ENCODE measurements around the gene LRRC9.
"Not testable (repeated sequence)": the region's sequence is repeated elsewhere in the genome, so short reads cannot be mapped to it uniquely, and the experiment has no call there.

The LRRC9 gene

GRCh38 chr14:59936145-59936544 is 16.2 kb downstream of the LRRC9 start:
- TF ChIP-seq CTCF (IDR thresholded peaks at IDR 0.05; ENCODE audit: control extremely low read depth, extremely low read depth, low read depth, missing control alignments) = no peak
- ChIA-PET CTCF (interaction anchor here (0.8 to 1.8 kb wide), 3 partner anchors 12 to 1302 kb away, joined by 3 to 8 read pairs (median 5); no protein-coding TSS in a partner anchor), POLR2A (no interaction called here)
- no peak for DNase-seq (ENCODE audit: extremely low spot score)

GRCh38 chr14:59939828-59940227 is 19.9 kb downstream of the LRRC9 start:
- no peak for DNase-seq (ENCODE audit: extremely low spot score)
- ChIA-PET POLR2A (no interaction called here), CTCF (interaction anchor here (1.4 kb wide), 1 partner anchor 16 kb away, joined by 3 read pairs; no protein-coding TSS in a partner anchor)
- no peak for TF ChIP-seq CTCF (IDR thresholded peaks at IDR 0.05; ENCODE audit: control extremely low read depth, extremely low read depth, low read depth, missing control alignments)

GRCh38 chr14:59942296-59942862 is 22.4 kb downstream of the LRRC9 start:
- DNase-seq (ENCODE audit: extremely low spot score); POLR2A ChIA-PET: not testable (repeated sequence)
- CTCF ChIA-PET = interaction anchor here (1.1 to 1.6 kb wide), 2 partner anchors 9 to 23 kb away, joined by 4 to 10 read pairs; no protein-coding TSS in a partner anchor

GRCh38 chr14:59944909-59945308 is 25.0 kb downstream of the LRRC9 start:
- no peak for DNase-seq (ENCODE audit: extremely low spot score)
- ChIA-PET CTCF (interaction anchor here (1.2 to 1.9 kb wide), 2 partner anchors 20 to 47 kb away, joined by 3 to 8 read pairs; no protein-coding TSS in a partner anchor), POLR2A (no interaction called here)
- no peak for TF ChIP-seq CTCF (IDR thresholded peaks at IDR 0.05; ENCODE audit: control extremely low read depth, extremely low read depth, low read depth, missing control alignments)

GRCh38 chr14:59952141-59952540 is 32.2 kb downstream of the LRRC9 start:
- CTCF ChIA-PET = interaction anchor here (1.3 to 5.3 kb wide), 2 partner anchors 12 to 28 kb away, joined by 3 to 27 read pairs; no protein-coding TSS in a partner anchor
- DNase-seq (ENCODE audit: extremely low spot score); POLR2A ChIA-PET: not testable (repeated sequence)

- CTCF ChIA-PET = interaction anchor here (1.0 to 1.6 kb wide), 3 partner anchors 8 to 232 kb away, joined by 3 to 4 read pairs (median 3); no protein-coding TSS in a partner anchor
- DNase-seq (ENCODE audit: extremely low spot score); POLR2A ChIA-PET: not testable (repeated sequence)
Observed at GRCh38 chr14:59957890-59958289, 37.9 kb downstream of the LRRC9 start.

GRCh38 chr14:59959668-59960067 is 39.7 kb downstream of the LRRC9 start:
- ChIA-PET CTCF (no interaction called here), POLR2A (no interaction called here)
- DNase-seq (ENCODE audit: extremely low spot score) = no peak
- no peak for TF ChIP-seq CTCF (IDR thresholded peaks at IDR 0.05; ENCODE audit: control extremely low read depth, extremely low read depth, low read depth, missing control alignments)

GRCh38 chr14:59961518-59962062 is 41.6 kb downstream of the LRRC9 start:
- DNase-seq (ENCODE audit: extremely low spot score) = peak; percentile 16
- CTCF ChIA-PET = interaction anchor here (1.3 to 1.4 kb wide), 2 partner anchors 11 to 329 kb away, joined by 3 read pairs; no protein-coding TSS in a partner anchor
- no peak for TF ChIP-seq CTCF (IDR thresholded peaks at IDR 0.05; ENCODE audit: control extremely low read depth, extremely low read depth, low read depth, missing control alignments)
- POLR2A ChIA-PET = no interaction called here

Data from GM10248 (cell line).